IPS DF 19.7 (cell line): Measurements from ENCODE around the gene ENTPD3.

ENCODE experiments used
- DNase-seq: peaks from one replicate; pipeline ENCODE4 v3.0.0-alpha.2; 2013; ENCODE audit warnings: low read depth, low spot score

ENTPD3 gene, protein sequence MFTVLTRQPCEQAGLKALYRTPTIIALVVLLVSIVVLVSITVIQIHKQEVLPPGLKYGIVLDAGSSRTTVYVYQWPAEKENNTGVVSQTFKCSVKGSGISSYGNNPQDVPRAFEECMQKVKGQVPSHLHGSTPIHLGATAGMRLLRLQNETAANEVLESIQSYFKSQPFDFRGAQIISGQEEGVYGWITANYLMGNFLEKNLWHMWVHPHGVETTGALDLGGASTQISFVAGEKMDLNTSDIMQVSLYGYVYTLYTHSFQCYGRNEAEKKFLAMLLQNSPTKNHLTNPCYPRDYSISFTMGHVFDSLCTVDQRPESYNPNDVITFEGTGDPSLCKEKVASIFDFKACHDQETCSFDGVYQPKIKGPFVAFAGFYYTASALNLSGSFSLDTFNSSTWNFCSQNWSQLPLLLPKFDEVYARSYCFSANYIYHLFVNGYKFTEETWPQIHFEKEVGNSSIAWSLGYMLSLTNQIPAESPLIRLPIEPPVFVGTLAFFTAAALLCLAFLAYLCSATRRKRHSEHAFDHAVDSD

DNA sequence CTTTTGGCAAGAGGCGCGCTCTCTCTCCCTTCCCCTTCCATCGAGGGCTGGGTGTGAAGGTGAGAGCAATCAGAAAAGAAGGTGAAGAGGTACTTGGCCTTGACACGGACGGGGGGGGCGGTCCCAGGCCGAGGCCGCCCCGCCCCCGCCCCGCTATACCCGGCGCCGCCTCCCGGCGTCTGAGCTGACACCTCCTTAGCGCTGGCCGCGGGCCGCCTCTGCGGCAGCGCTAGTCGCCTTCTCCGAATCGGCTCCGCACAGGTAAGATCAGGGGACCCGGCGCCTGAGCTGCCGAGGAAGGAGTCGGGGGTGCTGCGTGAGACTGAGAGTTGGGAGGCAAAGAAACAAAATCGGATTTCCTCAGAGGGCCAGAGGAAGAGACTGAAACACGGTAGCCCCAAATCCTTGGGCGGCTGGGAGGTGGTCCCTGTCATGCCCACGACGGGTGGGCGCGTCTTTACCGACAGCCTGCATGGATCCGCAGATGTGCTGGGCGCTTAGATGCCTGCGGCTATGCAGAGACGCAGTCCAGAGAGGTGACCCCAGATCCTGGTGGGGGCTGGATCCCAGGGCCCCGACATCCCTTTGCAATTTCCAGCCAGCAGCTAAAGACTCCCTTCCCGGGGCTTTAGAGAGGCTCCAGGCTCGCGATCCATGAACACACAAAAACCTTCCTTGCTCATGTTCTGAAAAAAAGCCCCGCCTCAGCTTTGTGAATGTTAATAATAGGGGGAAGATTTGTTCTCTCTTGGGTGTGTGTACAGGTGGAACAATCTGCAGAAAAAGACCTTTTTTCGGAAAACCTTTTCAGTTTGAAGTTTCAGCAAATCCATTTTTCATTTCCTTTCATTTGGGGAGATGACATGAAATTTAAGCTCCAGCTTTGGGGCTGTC lies at the start of gene ENTPD3:
Gene ENTPD3 (plus strand): TSS at position 184 of the 894 bp plus-strand sequence. CDS start 874 bp downstream, outside the sequence.
- DNase-seq, result peak; percentile 17

DNA sequence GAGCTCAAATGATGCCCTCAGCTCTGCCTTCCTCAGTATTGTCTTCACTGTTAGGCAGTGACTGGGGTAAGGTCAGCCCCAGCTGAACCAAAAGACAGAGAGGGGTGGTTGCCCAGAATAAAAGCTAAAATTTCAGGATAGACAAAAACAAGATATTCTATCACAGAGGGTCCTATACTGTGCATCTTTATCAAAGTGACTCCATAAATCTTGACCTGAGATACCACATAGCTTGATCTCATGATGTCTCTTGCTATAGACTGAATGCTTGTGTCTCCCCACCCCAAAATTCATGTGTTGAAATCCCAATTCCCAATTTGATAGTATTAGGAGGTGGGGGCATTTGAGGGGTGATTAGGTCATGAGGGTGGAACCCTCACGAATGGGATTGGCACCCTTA lies 47.1 kb upstream of the ENTPD3 start:
- DNase-seq, result no peak

DNA sequence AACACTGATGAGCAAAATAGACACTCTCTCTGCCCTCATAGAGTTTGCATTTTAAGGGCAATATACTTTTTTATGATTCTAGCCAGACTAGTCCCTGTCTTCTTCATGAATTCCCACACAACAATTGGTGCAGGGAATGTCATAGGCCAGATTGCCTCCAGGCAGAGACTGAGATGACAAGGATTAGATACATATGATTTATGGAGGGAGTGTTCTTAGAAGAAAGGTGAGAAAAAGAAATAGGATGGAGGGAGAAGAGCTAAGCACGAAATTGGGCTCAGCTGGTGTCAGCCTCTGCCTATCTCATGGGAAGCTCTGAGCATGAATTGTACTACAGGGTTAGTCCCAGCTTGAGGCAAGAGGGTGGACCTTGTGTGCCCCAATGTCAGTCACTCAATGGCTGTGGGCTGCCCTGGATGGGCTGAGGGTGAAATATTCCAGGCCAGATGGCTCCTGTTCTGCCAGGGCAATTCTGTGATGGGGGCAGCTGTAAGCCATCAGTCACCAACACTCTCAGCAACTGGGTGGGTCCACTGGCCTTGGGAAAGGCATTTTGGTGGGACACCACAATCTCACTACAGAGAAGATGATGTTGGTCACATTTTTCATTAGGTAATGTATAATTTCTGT lies 46.3 kb upstream of the ENTPD3 start:
- no peak for DNase-seq

DNA sequence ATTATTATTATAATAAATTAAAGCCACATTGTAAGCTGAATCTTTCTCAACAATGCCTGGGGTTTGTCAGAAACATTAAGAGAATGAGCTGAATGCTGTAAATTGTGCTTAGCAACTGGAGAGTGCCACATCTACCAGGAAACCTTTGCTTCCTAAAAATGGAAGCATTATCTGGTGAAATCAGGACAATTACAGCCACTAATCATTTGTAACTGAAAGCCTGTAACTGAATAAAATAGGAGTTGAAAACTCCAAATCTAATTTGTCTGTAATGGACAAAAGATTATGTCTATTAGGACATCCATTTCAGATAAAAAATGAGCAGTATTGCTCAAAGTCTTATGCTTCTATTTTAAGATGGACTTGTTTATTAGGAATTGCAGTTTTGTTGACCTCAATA lies 45.3 kb upstream of the ENTPD3 start:
- no peak for DNase-seq

DNA sequence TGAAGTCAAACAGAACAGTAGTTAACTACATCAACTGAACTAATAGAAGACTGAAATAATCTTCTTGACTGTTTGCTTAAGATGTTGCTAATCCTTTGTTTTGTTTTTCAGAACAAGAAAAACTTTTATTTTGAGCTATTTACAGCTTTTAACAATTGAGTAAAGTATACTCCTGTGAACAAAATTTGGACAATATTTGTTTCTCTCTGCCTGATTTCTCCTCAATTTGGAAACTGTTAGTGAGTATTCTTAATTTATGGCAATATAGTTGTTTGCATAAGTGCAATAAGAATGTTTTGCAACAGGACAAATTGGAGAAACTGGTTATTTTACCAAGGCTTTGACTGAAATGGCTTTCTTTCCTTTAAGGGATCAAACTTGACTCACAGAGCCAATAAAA lies 36.5 kb upstream of the ENTPD3 start:
- DNase-seq, result no peak

DNA sequence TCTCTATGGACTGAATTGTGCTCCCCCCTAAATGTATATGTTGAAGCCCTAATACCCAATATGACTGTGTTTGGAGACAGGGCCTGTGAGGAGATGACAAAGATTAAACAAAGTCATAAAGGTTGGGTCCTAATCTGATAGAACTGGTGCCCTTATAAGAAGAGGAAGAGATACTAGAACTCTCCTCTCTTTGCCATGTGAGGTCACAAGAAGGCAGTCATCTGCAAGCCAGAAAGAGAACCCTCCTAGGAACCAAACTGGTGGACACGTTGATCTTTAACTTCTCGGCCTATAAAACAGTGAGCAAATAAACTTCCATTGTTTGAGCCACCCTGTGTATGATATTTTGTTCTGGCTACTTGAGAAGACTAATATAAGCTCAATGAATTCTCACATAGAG lies 31.6 kb upstream of the ENTPD3 start:
- DNase-seq, result no peak

DNA sequence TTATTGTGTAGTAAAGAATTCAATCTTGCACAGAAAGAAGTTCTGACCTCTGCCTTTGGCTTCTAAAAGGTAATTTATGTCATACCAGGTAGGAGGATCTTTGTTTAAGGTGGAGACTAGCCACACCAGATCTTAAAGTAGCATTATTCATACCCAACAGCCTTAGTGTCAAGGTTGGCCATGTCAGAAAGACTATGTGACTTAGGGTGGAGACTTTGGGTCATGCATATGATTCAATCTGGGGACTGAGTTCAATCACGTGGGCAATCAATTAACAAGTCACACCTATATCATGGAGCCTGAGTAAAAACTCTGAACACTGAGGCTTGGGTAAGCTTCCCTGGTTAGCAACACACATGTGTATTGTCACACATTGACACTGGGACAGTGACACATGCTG lies 28.5 kb upstream of the ENTPD3 start:
- DNase-seq, result no peak

DNA sequence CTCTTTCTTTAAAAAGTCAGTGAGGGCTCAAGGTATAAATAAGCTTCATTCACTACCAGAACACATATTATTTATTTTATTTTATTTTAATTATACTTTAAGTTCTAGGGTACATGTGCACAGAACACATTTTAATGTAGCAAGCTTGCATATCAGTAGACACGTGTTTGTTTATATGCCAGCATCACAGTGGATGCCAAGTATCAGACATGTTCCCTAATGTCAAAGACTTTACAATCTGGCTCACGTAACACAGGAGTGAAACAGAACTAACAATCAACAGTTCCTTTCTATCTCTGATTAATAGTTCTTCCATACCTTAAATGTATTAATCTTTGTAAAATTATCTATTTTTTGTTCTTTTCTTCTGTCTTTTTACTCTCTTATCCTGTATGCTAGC lies 23.3 kb upstream of the ENTPD3 start:
- no peak for DNase-seq

DNA sequence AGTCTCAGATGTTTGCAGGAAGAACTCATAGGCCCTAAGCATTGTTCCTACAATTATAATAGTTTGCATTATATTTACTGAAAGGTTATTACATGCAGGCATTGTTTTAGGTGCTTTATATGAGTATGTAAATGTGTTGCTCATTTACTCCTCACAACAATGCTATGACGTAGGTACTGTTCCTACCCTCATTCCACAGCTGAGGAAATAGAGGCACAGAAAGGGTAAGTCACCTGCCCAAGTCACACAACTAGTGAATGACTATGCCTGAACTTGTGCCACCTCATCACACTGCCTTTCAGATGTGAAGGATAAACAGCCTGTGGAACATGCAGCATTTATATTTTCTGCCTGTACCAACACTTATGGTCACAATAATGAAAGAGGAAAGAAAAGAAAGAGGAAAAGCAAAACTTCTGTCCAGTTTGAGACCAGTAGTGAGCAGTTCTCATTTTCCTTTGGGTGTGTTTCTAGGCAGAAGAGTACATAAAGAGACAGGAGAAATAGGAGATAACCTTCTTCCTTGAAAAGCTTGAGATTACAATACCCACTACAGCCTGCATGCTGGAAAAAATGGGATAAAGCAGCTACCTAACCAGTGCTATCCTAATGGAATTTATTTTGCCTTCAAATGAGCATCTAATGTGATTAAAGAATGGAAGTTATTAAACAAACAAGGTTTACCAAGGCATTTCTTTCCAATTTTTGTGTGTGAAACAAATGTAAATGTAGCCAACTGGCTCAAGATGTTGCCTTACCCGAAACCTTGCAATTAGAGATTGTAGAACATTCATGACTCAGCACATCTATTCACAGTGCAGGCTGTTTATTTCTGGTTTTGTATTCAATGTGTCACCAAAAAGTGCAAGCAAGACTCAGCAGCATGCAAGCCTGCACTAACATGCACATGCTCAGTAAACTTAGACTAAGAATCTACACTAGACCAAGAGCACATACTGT lies 20.5 kb upstream of the ENTPD3 start:
- DNase-seq, result no peak

DNA sequence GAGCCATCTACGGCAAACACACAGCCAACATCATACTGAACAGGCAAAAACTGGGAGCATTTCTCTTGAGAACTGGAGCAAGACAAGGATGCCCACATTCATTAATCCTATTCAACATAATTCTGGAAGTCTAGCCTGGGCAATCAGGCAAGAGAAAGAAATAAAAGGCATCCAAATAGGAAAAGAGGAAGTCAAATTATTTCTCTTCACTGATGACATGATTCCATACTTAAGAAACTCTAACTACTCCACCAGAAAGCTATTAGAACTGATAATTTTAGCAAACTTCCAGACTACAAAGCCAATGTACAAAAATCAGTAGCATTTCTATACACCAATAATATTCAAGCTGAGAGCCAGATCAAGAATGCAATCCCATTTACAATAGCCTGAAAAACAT lies 17.3 kb upstream of the ENTPD3 start:
- no peak for DNase-seq

DNA sequence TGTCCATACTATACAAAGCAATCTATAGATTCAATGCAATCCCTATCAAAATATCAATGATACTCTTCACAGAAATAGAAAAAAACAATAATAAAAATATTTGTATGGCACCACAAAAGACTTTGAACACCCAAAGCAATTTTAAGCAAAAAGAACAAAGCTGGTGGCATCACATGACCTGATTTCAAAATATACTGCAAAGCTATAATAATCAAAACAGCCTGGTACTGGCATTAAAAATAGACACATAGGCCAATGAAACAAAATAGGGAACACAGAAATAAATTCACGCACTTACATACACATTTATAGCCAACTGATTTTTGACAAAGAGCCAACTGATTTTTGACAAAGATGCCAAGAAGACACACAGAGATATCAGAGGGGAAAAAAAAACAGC lies 9.2 kb upstream of the ENTPD3 start:
- no peak for DNase-seq

DNA sequence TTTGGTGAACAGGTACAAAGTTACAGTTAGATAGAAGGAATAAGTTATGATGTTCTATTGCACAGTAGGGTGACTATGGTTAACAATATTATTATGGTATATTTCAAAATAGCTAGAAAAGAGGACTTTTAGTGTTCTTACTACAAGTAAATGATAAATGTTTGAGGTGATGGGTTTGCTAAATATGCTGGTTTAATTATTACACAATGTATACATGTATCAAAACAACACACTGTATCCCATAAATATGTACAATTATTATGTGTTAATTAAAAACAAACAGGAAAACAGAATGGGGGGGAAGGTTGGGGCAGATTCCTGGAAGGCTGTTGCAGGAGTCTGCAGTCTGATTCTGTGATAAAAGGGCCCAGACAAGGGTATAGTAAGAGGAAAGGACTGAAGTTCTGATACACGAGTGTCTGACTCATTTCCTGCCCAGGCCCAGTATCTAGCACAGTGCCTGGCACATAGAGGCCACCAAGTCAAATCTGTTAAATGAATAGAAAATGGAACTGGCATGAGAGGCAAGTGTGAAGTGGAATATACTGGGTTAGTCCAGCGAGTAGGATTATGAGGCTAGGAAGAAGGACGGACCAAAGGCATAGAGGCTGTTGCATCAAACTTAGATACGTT lies 7.2 kb upstream of the ENTPD3 start:
- DNase-seq, result no peak

DNA sequence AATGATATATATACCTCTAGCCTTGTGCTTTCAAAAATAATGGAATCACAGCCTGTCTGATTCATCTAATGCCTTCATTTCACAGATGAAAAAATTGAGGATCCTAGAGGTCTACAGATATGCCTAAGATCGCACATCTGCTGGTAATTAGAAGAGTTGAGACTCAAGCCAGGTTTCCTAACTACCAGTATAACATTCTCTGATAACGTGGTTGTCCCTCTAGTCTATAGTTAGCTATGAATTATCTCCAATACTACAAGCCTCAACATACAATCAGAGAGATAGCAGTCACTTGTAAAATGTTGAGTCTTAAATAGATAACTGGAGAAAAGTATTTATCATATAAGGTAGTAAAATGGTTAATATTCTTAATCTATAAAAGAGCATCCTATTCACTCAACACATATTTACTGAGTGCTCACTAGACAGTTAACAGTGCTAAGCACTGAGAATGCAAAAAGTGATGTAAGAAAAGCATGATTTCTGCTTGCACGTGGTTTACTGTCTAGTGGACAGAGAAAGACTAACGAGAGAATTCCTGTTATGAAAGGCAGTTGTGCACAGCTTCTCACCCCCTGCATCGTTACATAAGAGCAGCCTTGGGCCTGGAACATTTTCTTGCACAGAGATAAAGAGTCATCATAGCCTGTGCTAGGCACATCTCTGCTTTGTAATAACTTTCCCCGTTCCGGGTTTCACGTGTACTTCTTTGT lies 4.9 kb upstream of the ENTPD3 start:
- DNase-seq, result no peak

DNA sequence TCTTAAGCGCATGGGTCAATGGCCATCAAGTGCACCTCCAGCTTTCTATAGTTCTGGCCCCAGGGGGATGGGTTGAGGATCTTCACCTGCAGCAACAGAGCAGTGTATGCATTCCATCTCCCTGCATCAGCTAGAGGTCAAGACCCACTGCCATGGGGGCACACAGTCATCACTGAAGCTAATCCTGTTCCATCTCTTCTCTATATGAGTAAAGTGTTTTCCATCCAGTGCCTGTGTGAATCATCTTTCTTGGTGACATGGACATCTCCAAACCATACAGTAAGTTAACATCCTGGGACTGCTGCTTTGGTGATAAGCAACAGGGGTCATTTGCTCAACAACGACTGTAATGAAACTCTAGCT lies 4.4 kb upstream of the ENTPD3 start:
- no peak for DNase-seq

DNA sequence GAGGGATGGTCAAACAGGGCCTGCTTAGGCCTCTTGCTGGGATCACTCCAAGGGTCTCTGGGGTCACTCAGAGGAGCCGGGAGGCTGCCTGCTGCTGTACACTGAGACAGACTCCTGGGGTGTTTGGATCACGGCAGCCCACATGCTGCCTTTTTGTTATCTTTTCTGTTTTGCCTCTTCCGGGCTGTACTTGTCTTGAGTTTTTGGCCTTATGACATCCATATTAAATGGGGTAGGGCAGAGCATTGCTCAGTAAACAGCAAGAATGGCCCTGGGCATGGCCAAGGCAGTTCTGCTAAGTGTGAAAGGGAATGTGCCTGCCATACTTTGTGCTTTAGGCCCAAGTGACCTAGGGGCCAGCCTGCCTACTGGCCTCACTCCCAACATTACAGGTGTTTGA lies 771 bp upstream of the ENTPD3 start:
- no peak for DNase-seq

DNA sequence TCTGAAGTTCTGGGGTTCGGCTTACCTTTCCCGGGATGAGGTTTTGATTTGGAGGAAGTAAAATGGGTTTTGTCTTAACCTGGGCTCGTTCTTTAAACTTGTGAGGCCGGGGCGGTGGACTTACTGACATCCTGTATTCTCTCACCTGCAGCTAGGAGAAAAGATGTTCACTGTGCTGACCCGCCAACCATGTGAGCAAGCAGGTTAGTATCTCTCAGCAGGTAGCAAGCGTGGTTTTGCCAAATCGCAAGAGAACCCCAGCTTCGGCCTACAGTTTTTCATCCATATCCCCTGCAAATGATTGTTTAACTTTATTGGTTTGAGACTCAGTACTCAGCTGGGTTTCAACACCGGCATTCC lies 891 bp downstream of the ENTPD3 start:
- no peak for DNase-seq

DNA sequence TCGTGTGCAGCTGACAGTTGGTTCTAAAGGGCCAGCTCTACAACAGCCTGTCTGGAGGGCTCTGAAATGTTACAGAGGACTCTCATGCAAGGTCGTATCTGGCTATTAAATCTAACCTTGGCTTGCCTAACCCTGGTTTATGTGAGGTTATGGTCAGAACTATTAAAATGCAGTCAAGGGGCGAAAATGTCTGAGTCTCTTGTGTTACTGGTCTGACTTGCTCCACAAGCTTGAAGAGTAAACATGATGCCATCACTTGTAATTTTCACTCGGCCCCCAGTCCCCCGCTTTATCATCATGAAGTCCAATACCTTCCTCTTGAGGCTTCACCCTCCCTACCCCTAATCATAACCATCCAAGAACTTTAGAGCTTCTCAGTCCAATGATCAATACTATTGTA lies 9.4 kb downstream of the ENTPD3 start:
- no peak for DNase-seq

DNA sequence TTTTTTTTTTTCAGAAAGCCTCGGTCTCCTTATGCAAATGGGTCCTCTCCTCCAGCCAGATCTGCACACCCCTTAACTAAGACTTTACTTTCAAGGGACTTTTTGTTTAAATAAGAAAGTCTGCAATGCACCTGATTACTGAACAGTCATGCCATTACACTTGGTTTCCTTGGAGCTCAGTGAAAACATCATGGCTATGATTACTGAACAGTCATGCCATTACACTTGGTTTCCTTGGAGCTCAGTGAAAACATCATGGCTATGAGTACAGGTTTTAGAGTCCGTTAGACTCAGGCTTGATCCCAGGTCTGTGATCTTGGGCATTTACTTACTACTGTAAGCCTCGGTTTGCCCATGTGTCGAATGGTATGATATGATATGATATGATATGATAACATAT lies 10.1 kb downstream of the ENTPD3 start:
- no peak for DNase-seq

DNA sequence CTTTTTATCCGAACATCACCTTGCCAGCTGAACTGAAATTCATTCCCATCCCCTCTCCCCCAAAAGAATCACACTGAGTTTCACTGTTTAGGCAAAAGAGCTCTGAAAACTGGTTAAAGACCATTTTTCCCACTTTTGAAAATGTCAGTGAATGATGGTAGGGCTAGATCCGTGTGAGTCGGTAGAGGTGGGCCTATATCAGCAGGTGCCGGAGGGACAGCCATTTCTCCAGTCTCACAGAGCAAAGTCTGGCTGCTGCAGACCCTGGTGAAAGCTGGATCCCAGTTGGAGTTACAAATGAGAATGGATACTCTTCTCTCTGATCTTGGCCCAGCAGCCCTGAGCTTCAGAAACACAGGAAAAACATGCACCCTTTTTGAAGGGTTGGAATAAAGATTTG lies 10.9 kb downstream of the ENTPD3 start:
- DNase-seq, result no peak

DNA sequence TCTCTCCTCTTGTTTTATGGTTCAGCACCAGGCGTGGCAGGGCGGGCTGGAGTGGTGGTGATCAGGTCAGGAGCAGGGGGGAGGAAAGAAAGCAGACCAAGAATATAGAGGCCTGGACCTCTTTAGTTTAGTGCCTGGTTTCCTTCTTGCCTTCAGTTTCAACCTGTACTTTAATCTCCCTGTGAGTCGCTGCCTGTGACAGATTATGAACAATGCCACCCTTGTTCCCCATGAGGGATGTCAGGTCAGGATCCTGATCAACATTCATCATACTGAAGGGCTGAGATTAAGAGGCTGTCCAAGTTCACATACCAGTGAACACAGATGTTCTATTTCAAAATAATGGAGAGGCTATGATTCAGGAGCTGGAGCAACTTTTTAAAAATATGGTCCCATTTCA lies 11.4 kb downstream of the ENTPD3 start:
- no peak for DNase-seq
